Stomach (tissue), 9 donors: ENCODE data around the gene VOPP1. TPM values are rescaled to one million over a fixed set of nuclear protein-coding genes. Genes with fewer than 3 reads are reported as not detected.
A peak's percentile ranks its signal among the peaks of the same experiment; 100 is the strongest.

Experiments used
- DNase-seq, 2 donors: peaks; one replicate each; pipeline versions ENCODE4 v3.0.0 to v3.0.0-alpha.2; 2013 to 2019
- H3K27ac ChIP-seq, 5 donors: fragments of 200-600 bp in 4 of 5; sonication (generic) in 4 of 5; one replicate each; pipeline ENCODE4 v1.5.1; 2013 to 2019; ENCODE audit warnings: mild to moderate bottlenecking in 1 of 5, moderate library complexity in 1 of 5
- H3K27me3 ChIP-seq, 3 donors: fragments of 200-600 bp; sonication (generic); one replicate each; pipeline ENCODE4 v1.5.1; 2017 to 2019; ENCODE audit warnings: mixed run types in 1 of 3
- H3K36me3 ChIP-seq, 4 donors: fragments of 200-600 bp; sonication (generic); 1 replicate in 3 of 4; 2 replicates in 1 of 4; pipeline ENCODE4 v1.5.1; 2016 to 2019
- H3K4me1 ChIP-seq, 4 donors: fragments of 200-600 bp; sonication (generic); one replicate each; pipeline ENCODE4 v1.5.1; 2016 to 2019
- H3K4me3 ChIP-seq, 4 donors: fragments of 200-600 bp; sonication (generic) in 3 of 4; one replicate each; pipeline ENCODE4 v1.5.1; 2016 to 2019; ENCODE audit warnings: mild to moderate bottlenecking in 1 of 4
- H3K9me3 ChIP-seq, 4 donors: fragments of 200-600 bp; sonication (generic); one replicate each; pipeline ENCODE4 v1.5.1; 2016 to 2019
- EP300 ChIP-seq: sonication (generic); formaldehyde crosslinking; IDR thresholded peaks from one replicate; pipeline ENCODE4 v1.6.1; 2017; ENCODE audit warnings: antibody characterized with exemption
- POLR2A ChIP-seq, 4 donors: fragments of 450-650 bp; IDR thresholded peaks; one replicate each; pipeline ENCODE4 v1.6.1; 2016; ENCODE audit warnings: antibody characterized with exemption in 4 of 4, control low read depth in 2 of 4, mild to moderate bottlenecking in 1 of 4, moderate library complexity in 1 of 4
- POLR2AphosphoS5 ChIP-seq, 3 donors: sonication (generic); formaldehyde crosslinking; IDR thresholded peaks; one replicate each; pipeline ENCODE4 v1.6.1; 2016; ENCODE audit warnings: antibody characterized with exemption in 3 of 3
- WGBS, 5 donors: extraction: QIAGEN DNeasy Blood & Tissue Kit in 3 of 5; methylation state at CpG; one replicate each; pipeline versions ENCODE4 v1.1.5 to v1.1.7; 2013 to 2018; 5-methylcytosine and 5-hydroxymethylcytosine counted together
- intact Hi-C: fragments of 100-400 bp; cut with DNase I; formaldehyde crosslinking; loops from one replicate; pipeline ENCODE4 v1.15.1; 2023; ENCODE audit warnings: low total_unique reads
- polyA plus RNA-seq, 3 donors: library from polyadenylated mRNA; stranded (reverse); fragments of 200-250 nt; gene quantifications; one replicate each; pipeline ENCODE4 v1.2.3, GENCODE V29; 2013
- total RNA-seq, 5 donors: library from RNA; depleted of rRNA; stranded (reverse); fragments of >200 nt; gene quantifications; one replicate each; pipeline versions ENCODE4 v1.1.0 to v1.2.3, GENCODE V29; 2014 to 2016
- TF ChIP-seq, protein P1 (sequence below), 7 experiments: fragments of 450-650 bp in 4 of 7; fragments of 200-600 bp in 3 of 7; sonication (generic) in 3 of 7; IDR thresholded peaks; one replicate each; pipeline ENCODE4 v1.5.1; 2016 to 2019; ENCODE audit warnings: antibody characterized with exemption in 7 of 7, control low read depth in 2 of 7, mild to moderate bottlenecking in 1 of 7
- donor health status: healthy with polysubstance abuse.
- donor health status: Bipolar disorder and iron deficiency.
- donor health status: healthy.

VOPP1 gene
- total and polyA plus RNA-seq, 8 donors: 14.0 to 117 (median 37.0) TPM

DNA sequence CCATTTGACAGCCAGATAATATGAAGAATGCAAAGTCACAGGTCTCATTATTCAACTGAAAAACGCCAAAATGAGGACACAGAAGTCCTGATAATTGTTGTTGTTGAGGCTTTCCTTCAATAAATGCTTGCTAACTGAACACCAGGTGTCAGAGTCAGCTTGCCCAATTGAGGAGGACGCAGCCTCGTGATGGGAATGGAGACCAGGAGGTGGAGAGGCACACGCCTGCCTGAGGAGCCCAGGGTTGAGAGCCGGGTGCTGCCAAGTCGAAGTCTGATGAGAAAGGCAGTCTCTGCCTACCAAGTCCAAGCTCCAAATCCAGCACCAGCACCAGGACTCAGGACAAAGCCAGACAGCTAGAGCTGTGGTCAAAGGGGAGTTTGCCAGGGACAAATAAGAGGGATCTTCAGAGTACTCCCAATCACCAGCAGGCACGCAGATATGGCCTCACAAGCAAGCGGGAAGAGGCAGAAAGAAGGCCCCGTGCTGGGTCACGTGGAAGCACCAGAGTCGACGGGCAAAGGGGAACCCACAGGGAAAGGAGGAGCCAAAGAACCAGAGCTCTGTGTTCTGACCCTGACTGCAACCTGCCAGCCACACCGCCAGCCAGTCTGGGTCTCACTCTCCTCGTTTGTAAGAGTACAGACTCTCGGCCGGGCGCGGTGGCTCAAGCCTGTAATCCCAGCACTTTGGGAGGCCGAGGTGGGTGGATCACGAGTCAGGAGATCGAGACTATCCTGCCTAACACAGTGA lies 47.6 kb downstream of the VOPP1 start:
- peak in 1 of 2 donors; percentile 24 for DNase-seq
- Histone ChIP-seq H3K27ac (no peak overlapping the region), H3K9me3 (no peaks in the 10 kb centered on the region), H3K27me3 (no peaks in the 10 kb centered on the region), H3K4me1 (peaks cover 0 to 32% (median 17%) of the 10 kb centered on the region in 4 donors), H3K4me3 (no peak overlapping the region), H3K36me3 (peaks cover 0 to 12% (median 8%) of the 10 kb centered on the region in 4 donors)
- intact Hi-C loops: no loop called here
- 87 to 91% (median 90%) methylated on average over 21 of the region's 21 CpGs for WGBS, 5 donors
- TF ChIP-seq EP300 (no peak), POLR2A (IDR thresholded peaks at IDR 0.05) (no peak), POLR2AphosphoS5 (IDR thresholded peaks at IDR 0.05) (no peak)
- TF ChIP-seq, protein P1, sequence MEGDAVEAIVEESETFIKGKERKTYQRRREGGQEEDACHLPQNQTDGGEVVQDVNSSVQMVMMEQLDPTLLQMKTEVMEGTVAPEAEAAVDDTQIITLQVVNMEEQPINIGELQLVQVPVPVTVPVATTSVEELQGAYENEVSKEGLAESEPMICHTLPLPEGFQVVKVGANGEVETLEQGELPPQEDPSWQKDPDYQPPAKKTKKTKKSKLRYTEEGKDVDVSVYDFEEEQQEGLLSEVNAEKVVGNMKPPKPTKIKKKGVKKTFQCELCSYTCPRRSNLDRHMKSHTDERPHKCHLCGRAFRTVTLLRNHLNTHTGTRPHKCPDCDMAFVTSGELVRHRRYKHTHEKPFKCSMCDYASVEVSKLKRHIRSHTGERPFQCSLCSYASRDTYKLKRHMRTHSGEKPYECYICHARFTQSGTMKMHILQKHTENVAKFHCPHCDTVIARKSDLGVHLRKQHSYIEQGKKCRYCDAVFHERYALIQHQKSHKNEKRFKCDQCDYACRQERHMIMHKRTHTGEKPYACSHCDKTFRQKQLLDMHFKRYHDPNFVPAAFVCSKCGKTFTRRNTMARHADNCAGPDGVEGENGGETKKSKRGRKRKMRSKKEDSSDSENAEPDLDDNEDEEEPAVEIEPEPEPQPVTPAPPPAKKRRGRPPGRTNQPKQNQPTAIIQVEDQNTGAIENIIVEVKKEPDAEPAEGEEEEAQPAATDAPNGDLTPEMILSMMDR (IDR thresholded peaks at IDR 0.05): no peak

DNA sequence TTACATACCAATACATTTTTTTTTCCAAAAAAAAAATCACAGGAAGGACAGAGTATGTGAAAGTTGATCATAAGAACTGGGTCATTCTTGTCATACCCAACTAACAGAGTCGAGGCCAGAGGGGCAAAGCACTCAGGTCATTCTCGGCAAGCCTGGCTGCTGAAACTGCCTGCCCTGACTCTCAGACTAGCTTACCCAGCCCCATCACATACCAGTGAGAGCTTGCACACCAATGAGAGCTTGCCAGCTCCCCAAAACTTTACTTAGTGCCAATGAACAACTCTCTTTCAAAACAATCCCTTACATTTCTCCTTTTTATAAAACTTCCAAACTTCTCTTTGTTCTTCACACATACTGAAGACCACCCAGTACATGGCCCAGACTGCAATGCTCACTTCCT lies 48.9 kb downstream of the VOPP1 start:
- intact Hi-C loops: no loop called here
- DNase-seq: peak in 1 of 2 donors; percentile 22
- Histone ChIP-seq H3K27me3 (no peaks in the 10 kb centered on the region), H3K4me1 (peaks cover 0 to 32% (median 17%) of the 10 kb centered on the region in 4 donors), H3K27ac (no peak overlapping the region), H3K36me3 (peaks cover 7 to 26% (median 22%) of the 10 kb centered on the region in 4 donors), H3K9me3 (no peaks in the 10 kb centered on the region), H3K4me3 (no peak overlapping the region)
- TF ChIP-seq POLR2A (IDR thresholded peaks at IDR 0.05): no peak
- no peak for TF ChIP-seq EP300
- TF ChIP-seq, protein P1 (IDR thresholded peaks at IDR 0.05): no peak
- no peak for TF ChIP-seq POLR2AphosphoS5 (IDR thresholded peaks at IDR 0.05)
- 76 to 88% (median 81%) methylated on average over 2 of the region's 2 CpGs for WGBS, 5 donors

DNA sequence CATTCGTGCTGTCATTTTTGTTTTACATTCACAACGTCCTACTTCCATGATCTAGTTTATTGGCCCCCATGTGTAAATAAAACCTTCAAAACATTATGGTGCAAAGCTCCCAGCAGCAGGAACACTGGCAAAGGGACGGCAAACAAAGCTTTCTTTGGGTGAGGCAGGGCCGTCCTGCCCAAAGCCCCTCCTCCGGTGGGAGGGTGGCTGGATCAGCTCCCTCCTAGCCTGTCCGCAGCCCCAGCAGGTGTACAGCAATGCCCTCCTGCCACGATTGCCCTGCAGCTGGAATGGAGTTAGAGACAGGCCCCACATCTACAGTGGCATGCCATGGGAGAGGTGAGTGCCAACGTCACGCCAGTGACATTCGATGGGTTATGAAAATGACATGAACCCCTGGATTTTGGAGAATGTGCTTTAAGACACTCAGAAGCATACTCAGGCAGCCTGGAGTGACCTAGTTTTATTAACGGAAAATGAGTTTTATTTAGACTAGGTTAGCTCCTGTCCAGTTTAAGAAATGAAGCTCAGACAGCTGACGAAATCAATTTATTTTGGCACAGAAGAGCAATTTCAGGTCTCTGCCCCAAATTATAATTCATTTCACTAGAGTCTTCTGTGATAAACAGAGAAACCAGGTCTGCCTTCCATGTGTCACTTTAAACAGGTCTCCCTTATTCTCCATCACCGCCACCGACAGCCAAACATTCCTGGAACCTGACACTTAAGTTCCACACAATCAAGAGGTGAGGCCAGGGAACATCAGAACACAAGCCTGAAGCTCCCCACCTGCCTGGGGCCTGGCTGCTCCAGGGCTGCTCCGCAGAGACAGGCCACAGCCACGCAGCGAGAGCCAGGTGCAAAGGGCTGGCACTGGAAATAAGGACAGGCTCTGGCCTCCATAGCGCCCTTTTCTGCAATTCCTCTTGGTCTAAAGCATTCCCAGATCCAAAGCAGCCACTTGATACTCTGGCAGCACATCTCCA lies 50.1 kb downstream of the VOPP1 start:
- Histone ChIP-seq H3K27me3 (no peaks in the 10 kb centered on the region), H3K36me3 (peaks cover 17 to 37% (median 34%) of the 10 kb centered on the region in 4 donors), H3K9me3 (no peaks in the 10 kb centered on the region), H3K4me1 (peaks cover 0 to 35% (median 17%) of the 10 kb centered on the region in 4 donors), H3K27ac (no peak overlapping the region), H3K4me3 (no peak overlapping the region)
- TF ChIP-seq POLR2A (IDR thresholded peaks at IDR 0.05): no peak
- TF ChIP-seq, protein P1 (IDR thresholded peaks at IDR 0.05): no peak
- peak in 1 of 2 donors; percentile 23 for DNase-seq
- intact Hi-C loops: no loop called here
- WGBS, 5 donors: 69 to 83% (median 77%) methylated on average over 18 of the region's 18 CpGs

DNA sequence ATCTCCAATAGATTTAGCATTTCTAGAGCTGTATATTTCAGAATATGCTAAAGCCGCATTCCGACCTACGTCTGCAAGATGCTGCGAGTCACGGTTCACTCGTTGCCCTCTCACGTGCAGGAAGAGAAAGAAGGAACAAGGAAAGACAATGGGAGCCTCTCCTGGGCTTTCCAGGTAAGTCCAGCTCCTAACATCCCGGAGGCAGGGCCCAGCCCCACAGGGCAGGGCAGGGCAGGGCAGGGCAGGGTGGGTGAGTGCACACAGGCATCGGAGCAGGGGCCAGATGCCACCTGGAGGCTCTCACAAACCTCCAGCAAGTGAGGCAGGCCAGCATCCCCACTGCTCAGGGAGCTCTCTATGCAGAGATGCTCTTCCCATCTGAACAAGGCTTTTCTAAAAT lies 50.8 kb downstream of the VOPP1 start:
- WGBS, 5 donors: 62 to 85% (median 70%) methylated on average over 9 of the region's 9 CpGs
- DNase-seq: peak in 1 of 2 donors; percentile 21
- Histone ChIP-seq H3K4me3 (no peak overlapping the region), H3K27ac (no peak overlapping the region), H3K36me3 (peaks cover 17 to 41% (median 35%) of the 10 kb centered on the region in 4 donors), H3K4me1 (peaks cover 0 to 32% (median 16%) of the 10 kb centered on the region in 4 donors), H3K27me3 (no peaks in the 10 kb centered on the region), H3K9me3 (no peaks in the 10 kb centered on the region)
- no peak for TF ChIP-seq POLR2A (IDR thresholded peaks at IDR 0.05)
- TF ChIP-seq POLR2AphosphoS5 (IDR thresholded peaks at IDR 0.05): no peak
- TF ChIP-seq EP300: no peak
- TF ChIP-seq, protein P1 (IDR thresholded peaks at IDR 0.05): no peak
- intact Hi-C loops: no loop called here
